HG03045 (cell line): Measurements from ENCODE around the gene FMNL2.
A peak's percentile ranks its signal among the peaks of the same experiment; 100 is the strongest.

ENCODE experiments used
- ATAC-seq: cut with Tn5 transposase; IDR thresholded peaks from one replicate; pipeline ENCODE4 v1.9.1; 2021; ENCODE audit warnings: mild to moderate bottlenecking, moderate library complexity; ENCODE audit not compliant: unreplicated experiment

The FMNL2 gene

DNA sequence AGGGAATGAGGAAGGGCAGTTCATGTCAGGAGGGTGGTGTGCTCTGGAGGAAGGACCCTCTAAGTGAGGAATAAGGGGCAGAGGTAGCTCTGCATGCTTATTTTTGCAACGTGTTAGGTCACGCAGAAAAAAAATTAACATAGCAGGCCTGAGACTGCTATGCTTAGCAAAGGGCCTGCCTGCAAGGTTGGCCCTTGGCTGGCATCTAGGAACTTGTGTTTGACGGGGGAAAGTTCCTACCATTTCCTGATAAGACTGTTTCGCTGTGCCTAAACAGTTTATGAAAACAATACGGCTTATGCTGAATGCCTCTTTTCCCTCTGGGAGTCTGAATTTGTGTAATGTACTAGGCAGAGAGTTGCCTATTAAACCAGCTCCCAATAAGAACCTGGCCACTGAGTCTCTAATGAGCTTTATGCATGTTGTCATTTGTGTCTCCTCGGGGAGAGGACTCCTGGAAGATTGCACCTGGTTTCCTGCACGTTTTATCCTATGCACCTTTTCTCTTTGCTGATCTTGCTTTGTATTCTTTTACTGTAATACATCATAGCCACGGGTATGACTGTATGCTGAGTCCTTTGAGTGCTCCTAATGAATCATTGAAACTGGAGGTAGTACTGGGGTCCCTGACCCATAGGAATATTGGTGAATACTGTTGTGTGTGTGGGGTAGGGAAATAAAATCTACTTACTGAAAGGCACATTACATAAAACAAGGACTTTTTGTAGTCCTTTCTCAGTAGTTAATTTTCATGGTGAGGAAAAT is 213.3 kb downstream of the FMNL2 start:
- no peak for ATAC-seq

GRCh38 chr2:152548996-152549395 is 214.0 kb downstream of the FMNL2 start:
- no peak for ATAC-seq

GRCh38 chr2:152549423-152549822 is 214.4 kb downstream of the FMNL2 start:
- ATAC-seq, result no peak

- ATAC-seq, result no peak
Measured at GRCh38 chr2:152550386-152550785, 215.4 kb downstream of the FMNL2 start.

GRCh38 chr2:152552888-152553287 is 217.9 kb downstream of the FMNL2 start:
- ATAC-seq, result no peak

GRCh38 chr2:152553518-152553917 is 218.5 kb downstream of the FMNL2 start:
- ATAC-seq, result no peak

- ATAC-seq, result no peak
Measured at GRCh38 chr2:152555048-152555447, 220.1 kb downstream of the FMNL2 start.

GRCh38 chr2:152556506-152556905 is 221.5 kb downstream of the FMNL2 start:
- no peak for ATAC-seq

DNA sequence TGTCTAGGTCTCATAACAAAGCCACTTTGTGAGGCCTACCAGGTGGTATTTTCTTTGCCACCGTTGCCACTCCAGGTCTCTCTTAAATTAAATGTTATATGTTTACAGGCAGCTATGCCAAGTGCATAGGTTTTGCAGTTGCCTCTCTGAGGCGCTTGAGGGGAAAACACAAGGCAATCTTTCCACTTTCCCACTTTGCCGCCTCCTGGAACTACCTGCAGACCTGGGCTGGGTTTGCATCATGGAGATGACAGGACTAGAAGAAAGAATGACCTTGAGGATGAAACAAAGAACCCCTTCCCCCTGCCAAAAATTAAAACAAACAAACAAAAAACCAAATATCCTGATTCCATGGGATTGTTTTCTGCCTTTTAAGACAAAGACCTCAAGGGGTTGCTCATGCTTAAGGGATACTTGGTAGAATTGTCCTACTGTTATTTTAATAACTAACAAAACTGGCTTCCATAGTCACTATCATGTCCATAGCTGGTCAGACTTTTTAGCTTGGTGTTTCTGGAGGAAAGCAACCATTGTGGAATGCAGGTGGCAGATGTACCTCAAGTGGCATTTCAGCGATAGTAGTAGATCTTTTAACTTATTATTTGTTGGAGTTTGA is 222.4 kb downstream of the FMNL2 start:
- ATAC-seq, result no peak

DNA sequence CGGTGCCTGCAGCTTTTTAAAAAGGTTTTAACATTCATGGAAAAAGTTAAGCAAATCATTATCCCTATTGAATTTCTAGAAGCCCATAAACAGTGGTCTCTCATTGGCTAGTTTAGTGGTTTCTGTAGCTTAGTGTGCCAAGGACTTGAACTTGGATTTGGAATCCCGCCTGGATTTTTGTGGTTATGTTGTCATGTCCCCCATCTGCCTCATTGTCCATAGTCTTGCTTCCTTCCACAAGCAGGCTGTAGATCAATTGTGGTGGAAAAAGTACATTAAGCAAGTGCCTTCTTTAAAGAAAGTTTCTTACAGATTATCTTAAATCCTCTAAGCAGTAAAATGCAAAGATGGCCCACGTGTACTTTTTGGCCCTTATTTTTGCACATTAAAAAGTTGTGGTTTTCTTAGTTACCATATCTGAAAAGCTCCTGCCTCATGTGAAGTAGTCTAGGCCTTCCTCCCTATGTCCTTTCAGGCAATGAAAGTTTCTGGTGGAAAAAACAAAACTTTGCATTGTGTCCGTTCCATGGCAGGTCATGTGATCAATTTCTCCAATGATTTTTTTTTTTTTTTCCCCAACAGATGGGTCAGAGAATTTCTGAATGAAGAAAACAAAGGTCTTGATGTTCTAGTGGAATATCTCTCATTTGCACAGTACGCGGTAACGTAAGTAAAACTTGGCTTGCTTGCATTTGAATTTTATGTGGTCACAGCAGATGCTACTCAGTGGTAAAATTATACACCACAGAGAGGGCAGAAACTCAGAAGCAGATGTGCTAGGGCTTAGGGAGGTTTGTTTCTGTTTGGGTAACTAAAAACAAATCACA is 223.4 kb downstream of the FMNL2 start:
- ATAC-seq, result no peak

GRCh38 chr2:152559008-152559407 is 224.0 kb downstream of the FMNL2 start:
- ATAC-seq, result no peak

DNA sequence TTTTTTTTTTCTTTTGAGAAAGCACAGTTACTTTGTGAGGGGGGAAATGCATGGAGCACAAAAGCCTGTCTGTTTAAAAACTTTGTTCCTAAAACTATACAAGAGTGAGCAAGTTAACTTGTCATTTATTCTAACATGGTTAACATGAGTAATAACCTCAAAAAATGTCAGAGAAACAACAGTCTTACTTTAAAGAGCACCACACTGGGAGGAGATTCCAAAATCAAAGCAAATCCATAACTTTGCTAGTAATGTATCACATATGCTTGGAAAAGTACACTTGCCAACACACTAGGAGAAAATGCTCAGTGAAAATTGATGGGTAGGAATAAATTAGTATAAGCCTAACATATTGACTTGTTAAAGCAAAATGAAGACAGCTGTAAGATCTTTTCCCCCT is 225.2 kb downstream of the FMNL2 start:
- ATAC-seq, result no peak

GRCh38 chr2:152560873-152561595 is 226.1 kb downstream of the FMNL2 start:
- no peak for ATAC-seq

- no peak for ATAC-seq
Measured at GRCh38 chr2:152562198-152562884, 227.4 kb downstream of the FMNL2 start.

DNA sequence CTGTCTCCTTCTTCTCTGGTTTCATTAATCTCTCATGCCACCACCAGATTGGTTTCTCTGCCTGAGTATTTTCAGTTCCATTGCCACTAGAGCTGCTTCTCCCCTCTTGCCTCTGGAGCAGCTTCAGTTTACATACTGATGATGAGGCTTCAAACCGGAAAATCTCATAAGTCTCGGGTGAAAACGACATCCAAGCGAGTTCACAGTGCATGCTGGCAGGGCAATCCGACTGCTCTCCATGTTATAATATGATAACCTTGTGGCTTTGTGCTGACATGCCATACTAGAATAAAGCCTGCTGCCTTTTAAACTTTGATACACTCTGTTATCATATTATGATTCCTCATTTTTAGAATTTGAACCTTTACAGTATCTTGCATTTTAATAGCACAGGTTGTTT is 228.8 kb downstream of the FMNL2 start:
- ATAC-seq, result no peak

GRCh38 chr2:152564754-152565551 is 230.0 kb downstream of the FMNL2 start:
- ATAC-seq, result peak; percentile 80

DNA sequence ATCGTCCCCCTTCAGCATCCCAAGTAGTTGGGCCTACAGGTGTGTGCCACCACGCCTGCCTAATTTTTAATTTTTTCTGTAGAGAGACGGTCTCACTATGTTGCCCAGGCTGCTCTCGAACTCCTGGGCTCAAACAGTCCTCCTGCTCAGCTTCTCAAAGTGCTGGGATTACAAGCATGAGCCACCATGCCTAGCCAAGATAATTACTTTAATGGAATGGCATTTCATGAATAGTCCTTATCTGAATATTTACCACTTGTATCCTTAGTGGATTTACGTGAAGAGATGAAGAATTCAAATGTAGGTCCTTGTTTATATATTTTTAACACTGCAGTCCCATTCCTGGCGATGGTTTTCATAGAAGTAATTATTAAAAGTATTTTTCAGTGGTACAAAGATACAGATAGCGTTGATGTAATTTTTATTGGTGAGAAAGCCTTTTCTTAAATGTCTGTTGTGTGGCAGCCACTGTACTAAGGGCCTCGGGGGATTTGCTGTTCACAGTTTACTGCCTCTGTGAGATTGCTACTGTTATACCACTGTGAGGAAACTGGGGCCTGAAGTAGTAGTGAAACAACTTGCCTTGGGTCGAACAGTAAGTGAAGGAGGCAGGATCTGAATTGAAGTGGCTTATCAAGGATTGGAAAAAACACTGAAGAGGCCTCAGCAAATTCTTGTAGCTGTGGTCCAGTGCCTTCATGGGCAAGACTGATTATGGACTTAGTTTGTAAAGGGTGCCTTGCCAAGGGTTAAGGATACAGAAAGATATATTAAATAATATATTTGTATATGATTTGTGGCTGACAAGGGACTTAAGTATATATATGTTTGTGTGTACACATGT is 231.1 kb downstream of the FMNL2 start:
- ATAC-seq, result peak; percentile 41

- peak; percentile 54 for ATAC-seq
Measured at GRCh38 chr2:152566728-152567069, 231.7 kb downstream of the FMNL2 start.

DNA sequence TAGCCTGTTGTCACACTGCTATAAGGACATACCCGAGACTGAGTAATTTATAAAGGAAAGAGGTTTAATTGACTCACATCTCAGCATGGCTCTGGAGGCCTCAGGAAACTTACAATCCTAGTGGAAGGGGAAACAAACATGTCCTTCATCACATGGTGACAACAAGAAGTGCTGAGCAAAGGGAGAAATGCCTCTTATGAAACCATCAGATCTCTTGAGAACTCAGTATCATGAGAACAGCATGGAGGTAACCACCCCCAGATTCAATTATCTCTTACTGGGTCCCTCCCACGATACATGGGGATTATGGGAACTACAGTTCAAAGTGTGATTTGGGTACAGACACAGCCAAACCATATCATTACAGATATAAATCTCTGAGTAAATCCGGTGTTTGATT is 233.6 kb downstream of the FMNL2 start:
- no peak for ATAC-seq
